Loucy (cell line): ENCODE results near the gene ARMH3.

Source experiments
- CTCF ChIP-seq: fragments of 200-600 bp; sonication (generic); conservative IDR thresholded peaks from 2 replicates; pipeline ENCODE4 v1.5.1; 2014; ENCODE audit warnings: mild to moderate bottlenecking, antibody characterized with exemption, low read length
- EZH2phosphoT487 ChIP-seq: fragments of 200-600 bp; IDR thresholded peaks from 2 replicates; pipeline ENCODE4 v1.6.1; 2018; ENCODE audit warnings: antibody characterized with exemption, mild to moderate bottlenecking, moderate library complexity, borderline replicate concordance

GRCh38 chr10:101972761-101973160 lies 83.2 kb downstream of the ARMH3 start:
- TF ChIP-seq EZH2phosphoT487 (no peak), CTCF (no peak)
